BE2C (cell line): ENCODE measurements around the gene CPEB4.

Source experiments
- DNase-seq: peaks from one replicate; pipeline ENCODE4 v3.0.0-alpha.2; 2020
- H3K27me3 ChIP-seq: fragments of 250-450 bp; sonication (Bioruptor Pico); 2 replicates; pipeline ENCODE4 v1.5.1; 2020; ENCODE audit warnings: mild to moderate bottlenecking
- H3K36me3 ChIP-seq: fragments of 250-450 bp; sonication (Bioruptor Pico); 2 replicates; pipeline ENCODE4 v1.5.1; 2020; ENCODE audit warnings: mild to moderate bottlenecking
- H3K4me1 ChIP-seq: fragments of 250-450 bp; sonication (Bioruptor Pico); 2 replicates; pipeline ENCODE4 v1.5.1; 2020
- H3K4me3 ChIP-seq: 2 replicates; pipeline ENCODE4 v1.5.1; 2011; ENCODE audit warnings: low read depth, low read length
- H3K9me3 ChIP-seq: fragments of 250-450 bp; sonication (Bioruptor Pico); 2 replicates; pipeline ENCODE4 v1.5.1; 2020
- TF ChIP-seq, protein P1 (sequence below): IDR thresholded peaks from 2 replicates; pipeline ENCODE4 v1.5.1; 2012; ENCODE audit warnings: mild to moderate bottlenecking, low read depth, low read length

Gene CPEB4

GRCh38 chr5:174003795-174004194, 115.6 kb downstream of the CPEB4 start:
- DNase-seq: no peak

DNA sequence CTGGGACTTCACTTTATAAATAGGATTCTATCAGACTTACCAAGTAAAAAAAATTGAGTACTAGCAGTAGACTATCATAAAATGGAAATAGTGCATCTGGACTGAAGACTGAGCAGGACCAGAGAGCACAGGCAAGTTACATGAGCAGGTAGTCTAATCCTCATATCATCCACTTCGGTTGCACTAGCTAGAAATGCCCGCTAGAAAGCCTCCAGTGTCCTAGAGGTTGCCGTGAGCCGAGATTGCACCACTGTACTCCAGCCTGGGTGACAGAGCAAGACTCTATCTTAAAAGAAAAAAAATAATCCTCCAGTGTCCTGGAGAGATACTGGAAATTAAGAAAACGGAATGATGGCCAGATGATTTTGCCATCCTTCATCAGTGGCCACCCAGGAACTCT, 120.8 kb downstream of the CPEB4 start:
- Histone ChIP-seq H3K36me3 (no peaks in the 10 kb centered on the region), H3K9me3 (no peaks in the 10 kb centered on the region), H3K27me3 (no peaks in the 10 kb centered on the region; the same call in 1 of the 2 replicates), H3K4me3 (no peak overlapping the region), H3K4me1 (no peaks in the 10 kb centered on the region)
- TF ChIP-seq, protein P1, sequence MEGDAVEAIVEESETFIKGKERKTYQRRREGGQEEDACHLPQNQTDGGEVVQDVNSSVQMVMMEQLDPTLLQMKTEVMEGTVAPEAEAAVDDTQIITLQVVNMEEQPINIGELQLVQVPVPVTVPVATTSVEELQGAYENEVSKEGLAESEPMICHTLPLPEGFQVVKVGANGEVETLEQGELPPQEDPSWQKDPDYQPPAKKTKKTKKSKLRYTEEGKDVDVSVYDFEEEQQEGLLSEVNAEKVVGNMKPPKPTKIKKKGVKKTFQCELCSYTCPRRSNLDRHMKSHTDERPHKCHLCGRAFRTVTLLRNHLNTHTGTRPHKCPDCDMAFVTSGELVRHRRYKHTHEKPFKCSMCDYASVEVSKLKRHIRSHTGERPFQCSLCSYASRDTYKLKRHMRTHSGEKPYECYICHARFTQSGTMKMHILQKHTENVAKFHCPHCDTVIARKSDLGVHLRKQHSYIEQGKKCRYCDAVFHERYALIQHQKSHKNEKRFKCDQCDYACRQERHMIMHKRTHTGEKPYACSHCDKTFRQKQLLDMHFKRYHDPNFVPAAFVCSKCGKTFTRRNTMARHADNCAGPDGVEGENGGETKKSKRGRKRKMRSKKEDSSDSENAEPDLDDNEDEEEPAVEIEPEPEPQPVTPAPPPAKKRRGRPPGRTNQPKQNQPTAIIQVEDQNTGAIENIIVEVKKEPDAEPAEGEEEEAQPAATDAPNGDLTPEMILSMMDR: no peak
- DNase-seq: no peak

More at GRCh38 chr5:174003795-174004194, 115.6 kb downstream of the CPEB4 start:
- Histone ChIP-seq H3K4me1 (no peaks in the 10 kb centered on the region), H3K4me3 (no peak overlapping the region), H3K36me3 (no peaks in the 10 kb centered on the region), H3K9me3 (no peaks in the 10 kb centered on the region), H3K27me3 (no peaks in the 10 kb centered on the region)
- TF ChIP-seq, protein P1: no peak

DNA sequence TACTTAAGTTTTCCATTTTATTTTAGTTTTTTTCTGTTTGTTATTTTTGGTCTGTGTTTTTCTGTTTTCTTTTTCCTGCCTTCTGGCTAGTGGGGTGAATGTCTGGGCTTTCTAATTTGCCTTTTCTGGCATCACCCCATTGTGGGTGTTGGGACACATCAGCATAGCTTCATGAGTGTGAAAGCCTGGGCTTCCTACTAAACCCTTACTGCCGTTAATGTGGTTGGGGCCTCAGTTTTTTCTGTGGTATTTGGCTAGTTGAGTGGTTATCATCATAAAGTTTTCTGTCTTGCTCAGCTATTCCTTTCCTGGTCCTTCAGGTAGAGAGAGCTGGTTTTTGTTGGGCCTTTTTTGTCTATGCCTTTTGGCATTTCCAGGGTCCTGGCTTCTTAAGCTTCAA, 122.2 kb downstream of the CPEB4 start:
- TF ChIP-seq, protein P1: no peak
- Histone ChIP-seq H3K36me3 (no peaks in the 10 kb centered on the region), H3K9me3 (no peaks in the 10 kb centered on the region), H3K4me1 (no peaks in the 10 kb centered on the region), H3K27me3 (no peaks in the 10 kb centered on the region; the same call in 1 of the 2 replicates), H3K4me3 (no peak overlapping the region)
- no peak for DNase-seq

- Histone ChIP-seq H3K9me3 (no peaks in the 10 kb centered on the region), H3K27me3 (no peaks in the 10 kb centered on the region; the same call in 1 of the 2 replicates), H3K4me3 (no peak overlapping the region), H3K4me1 (no peaks in the 10 kb centered on the region), H3K36me3 (no peaks in the 10 kb centered on the region)
- TF ChIP-seq, protein P1: no peak
- no peak for DNase-seq
These were observed 123.3 kb downstream of the CPEB4 start for GRCh38 chr5:174011441-174011840.
